HG03066 (cell line): ENCODE results near the gene ARHGAP10.
A peak's percentile ranks its signal among the peaks of the same experiment; 100 is the strongest.

ENCODE experiments used
- ATAC-seq: cut with Tn5 transposase; IDR thresholded peaks from one replicate; pipeline ENCODE4 v1.9.1; 2021; ENCODE audit warnings: low read depth; ENCODE audit not compliant: unreplicated experiment

Gene ARHGAP10

DNA sequence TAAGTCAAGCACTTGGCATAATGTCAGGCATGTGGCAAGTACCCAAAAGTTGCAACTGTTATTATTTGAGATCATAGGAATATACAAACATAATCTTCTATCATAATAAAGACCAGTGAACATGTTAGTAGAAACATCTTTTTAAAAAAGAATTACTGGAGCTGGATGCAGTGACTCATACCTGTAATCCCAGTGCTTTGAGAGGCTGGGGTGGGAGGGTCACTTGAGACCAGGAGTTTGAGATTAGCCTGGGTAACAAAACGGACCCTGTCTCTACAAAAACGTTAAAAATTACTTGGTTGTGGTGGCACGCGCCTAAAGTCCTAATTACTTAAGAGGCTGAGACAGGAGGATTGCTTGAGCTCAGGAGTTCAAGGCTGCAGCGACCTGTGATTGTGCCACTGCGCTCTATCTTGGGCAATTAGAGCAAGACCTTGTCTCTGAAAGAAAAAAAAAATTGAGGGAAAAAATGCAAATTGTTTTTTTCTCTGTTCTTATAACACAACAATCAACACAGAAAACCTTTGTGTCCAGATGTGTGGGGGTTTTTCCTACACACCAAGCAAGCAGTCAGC lies 284.3 kb downstream of the ARHGAP10 start:
- ATAC-seq, result no peak

GRCh38 chr4:148017801-148018200 lies 285.9 kb downstream of the ARHGAP10 start:
- ATAC-seq, result no peak

GRCh38 chr4:148021686-148022085 lies 289.8 kb downstream of the ARHGAP10 start:
- ATAC-seq, result no peak

GRCh38 chr4:148022975-148023374 lies 291.1 kb downstream of the ARHGAP10 start:
- ATAC-seq, result no peak

DNA sequence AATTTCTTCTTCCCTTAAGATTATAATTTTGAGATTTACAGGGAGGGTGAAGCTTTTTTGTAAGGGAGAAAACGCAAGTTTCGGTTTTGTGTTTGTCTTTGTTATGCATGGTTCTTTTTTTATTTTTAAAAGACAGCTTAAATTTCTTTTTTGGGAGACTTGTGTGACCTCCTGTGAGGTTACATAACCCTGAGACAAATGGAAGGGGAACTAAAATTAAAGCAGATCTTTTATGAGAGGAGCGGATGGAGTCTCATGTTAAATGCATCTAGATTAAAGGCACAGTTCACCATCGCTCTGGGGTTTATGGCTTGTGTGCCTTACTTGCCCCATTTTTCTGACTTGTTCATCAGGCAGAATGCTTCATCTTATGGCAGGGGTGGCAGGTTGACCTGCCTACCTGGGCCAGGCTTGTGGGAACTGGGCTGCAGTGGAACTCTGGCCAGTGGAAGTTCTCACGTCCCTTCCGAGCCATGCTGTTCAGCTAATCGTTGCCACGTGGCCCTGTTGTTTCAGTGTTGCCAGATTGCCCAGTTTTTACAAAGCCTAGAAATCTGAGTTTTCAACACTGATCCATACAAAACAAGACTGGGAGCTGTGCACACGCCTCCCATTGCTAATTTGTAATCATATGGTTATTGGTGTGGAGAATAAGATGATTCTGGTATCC lies 291.8 kb downstream of the ARHGAP10 start:
- ATAC-seq, result no peak

DNA sequence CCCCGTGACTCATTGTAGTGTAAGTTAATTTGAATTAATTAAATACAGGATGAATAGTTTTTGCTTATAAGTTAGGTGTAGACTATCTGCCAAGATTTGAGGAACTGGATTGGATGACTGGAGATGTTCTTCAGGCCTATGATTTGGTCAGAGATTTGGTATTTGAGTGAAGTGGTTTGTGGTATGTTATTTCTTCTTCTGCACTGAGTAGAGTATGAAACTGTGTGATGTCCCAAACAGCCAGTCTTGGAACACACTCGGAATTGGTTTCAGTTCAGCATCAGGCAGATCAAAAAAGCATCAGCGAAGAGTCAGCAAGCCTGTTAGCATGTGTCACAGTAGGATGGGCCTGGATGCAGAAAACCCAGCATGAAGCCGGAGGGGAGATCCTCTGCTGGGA lies 294.1 kb downstream of the ARHGAP10 start:
- no peak for ATAC-seq

- no peak for ATAC-seq
These were observed 295.3 kb downstream of the ARHGAP10 start for GRCh38 chr4:148027201-148027600.

DNA sequence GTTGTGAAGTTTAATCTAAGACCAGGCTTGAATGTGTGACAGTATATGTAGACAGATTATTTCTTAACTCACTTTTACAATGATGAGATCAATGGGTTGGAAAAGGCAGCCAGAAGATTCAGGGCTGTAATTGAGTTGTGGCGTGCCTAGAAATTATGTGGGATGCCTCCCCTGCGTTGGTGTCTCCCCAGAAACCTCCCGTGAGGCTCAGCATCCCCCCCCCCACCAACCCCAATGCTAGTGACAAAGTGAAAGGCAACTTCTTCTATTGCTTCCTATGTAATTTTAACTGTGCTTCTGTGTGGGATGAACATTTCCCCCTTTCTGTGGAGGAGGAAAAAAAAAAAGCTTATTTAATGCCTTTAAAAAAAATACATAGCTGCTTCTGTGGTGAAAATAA lies 297.9 kb downstream of the ARHGAP10 start:
- ATAC-seq, result no peak

- ATAC-seq, result no peak
These were observed 298.4 kb downstream of the ARHGAP10 start for GRCh38 chr4:148030193-148030873.

DNA sequence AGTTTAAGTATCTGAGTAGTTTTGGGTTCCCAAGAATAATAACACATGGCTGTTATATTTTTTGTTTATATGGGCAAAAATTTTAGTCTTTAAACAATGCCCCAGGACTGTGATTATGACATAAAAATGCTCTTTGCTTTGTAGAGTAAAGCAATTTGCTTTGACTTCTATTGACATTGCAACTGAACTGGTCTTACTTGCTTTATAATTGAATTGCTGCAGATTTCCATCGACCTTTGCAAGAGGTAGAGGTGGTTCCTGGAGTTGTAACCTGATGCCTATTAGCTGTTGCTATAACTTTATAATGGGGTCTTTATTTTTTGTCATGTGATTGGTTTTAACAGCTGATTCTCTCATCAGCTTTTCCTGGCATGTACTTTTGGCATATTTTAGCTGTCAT lies 302.9 kb downstream of the ARHGAP10 start:
- ATAC-seq, result no peak

- no peak for ATAC-seq
These were observed 309.9 kb downstream of the ARHGAP10 start for GRCh38 chr4:148041606-148042329.

- ATAC-seq, result no peak
These were observed 312.4 kb downstream of the ARHGAP10 start for GRCh38 chr4:148044089-148044911.

DNA sequence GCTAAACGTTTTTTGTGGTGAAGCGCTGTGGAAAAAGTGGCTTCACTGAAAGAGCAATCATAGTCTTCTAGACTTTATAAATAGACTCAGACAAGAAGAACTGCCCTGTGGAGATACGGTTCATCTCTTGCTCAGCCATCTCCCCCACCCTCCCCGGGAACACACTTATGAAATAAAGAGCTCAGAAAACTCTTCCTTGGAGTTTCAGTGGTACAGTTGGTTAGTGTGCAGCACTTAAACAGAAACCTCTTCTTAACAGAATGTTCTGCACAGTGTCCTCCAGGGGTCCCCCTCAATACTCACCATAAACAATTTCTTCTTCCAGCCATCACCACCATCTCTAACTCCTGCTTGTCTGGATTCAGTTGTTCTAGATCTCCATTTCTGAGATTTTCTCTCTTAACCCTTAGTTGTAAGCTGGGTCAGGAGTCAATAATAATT lies 313.0 kb downstream of the ARHGAP10 start:
- ATAC-seq, result peak; percentile 96

GRCh38 chr4:148048598-148048997 lies 316.7 kb downstream of the ARHGAP10 start:
- ATAC-seq, result no peak

DNA sequence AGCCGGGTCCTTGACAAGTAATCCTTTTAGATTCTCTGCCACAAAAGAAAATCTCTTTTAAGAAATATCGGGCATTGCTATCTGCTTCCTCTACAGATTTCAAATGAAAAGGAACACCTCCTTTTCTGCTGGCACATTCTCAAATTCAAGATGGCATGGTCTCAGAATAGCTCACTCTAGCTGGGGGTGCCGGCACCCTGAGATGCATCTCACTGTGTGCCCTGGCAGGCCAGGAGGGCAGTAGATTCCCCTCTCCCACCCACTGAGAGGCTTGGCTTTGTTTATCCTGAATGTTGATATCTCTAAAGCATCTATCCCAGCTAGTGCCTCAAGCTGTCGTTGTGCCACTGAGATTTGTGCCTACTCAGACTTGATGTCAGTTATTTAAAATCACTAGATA lies 319.5 kb downstream of the ARHGAP10 start:
- ATAC-seq, result no peak

- no peak for ATAC-seq
These were observed 320.6 kb downstream of the ARHGAP10 start for GRCh38 chr4:148052448-148052847.

DNA sequence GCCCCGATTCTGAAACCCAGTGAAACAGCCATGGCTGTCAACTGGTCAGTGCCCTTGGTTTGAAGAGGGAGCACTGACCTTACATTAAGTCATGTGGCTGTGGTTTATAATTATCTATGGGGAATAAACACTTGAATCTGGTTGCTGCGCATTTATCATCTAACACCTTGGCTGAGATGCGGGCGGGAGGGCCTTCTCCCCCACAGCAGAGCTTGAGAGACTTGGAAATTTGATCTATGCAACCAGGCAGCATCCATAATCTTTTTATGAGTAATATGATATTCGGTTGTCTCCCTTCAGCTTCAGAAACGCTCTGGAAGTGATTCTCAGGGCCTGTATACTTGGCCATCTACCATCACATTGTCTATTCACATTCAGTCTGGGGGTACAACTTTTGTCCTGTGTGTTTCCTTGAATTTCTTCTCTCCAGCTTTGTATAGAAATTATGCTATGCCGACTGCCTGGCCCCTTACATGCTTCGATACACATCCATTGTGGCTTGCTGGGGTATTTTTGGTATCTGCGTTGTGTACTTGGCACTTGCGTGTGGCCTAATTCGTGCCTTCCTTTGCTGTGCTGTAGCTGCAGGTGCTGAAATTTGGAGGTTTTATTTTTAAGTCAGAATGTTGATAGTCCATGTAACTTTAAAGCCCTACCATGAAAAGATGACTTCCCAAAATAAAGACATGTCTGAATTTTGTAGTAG lies 321.6 kb downstream of the ARHGAP10 start:
- ATAC-seq, result no peak

- ATAC-seq, result no peak
These were observed 322.4 kb downstream of the ARHGAP10 start for GRCh38 chr4:148054275-148054674.

GRCh38 chr4:148055844-148056243 lies 324.0 kb downstream of the ARHGAP10 start:
- ATAC-seq, result no peak

DNA sequence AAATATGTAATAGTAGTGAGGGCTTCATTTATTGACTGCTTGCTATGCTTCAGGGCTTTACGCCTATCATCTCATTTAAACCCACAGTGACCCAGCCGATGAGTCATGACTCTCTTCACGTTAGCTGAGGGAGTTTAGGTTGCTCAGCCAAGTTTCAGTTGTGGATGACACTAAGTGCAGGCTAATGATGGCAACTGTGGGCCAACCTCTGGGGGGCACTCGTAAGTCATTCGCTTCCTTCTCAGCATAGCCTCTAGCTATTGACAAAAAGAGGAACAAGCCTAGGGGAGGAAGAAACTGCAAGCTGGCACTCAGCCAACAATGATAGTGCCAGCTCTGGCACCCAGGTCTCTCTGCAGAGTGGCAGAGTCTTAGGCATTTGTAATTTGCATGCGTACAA lies 325.0 kb downstream of the ARHGAP10 start:
- peak; percentile 81 for ATAC-seq
